ENCODE measurements around the gene SLC30A5.

The SLC30A5 gene

DNA sequence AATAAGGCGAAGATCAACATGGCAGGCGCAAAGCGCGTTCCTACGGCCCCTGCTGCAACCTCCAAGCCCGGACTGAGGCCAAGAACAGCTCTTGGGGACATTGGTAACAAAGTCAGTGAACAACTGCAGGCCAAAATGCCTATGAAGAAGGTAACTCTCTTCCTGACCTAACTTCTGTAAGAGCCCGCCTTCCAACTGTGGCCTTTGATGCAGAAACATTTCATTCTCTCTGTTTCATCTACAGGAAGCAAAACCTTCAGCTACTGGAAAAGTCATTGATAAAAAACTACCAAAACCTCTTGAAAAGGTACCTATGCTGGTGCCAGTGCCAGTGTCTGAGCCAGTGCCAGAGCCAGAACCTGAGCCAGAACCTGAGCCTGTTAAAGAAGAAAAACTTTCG, 74.1 kb downstream of the SLC30A5 start:
- no peak for DNase-seq

- no peak for DNase-seq
Measured at GRCh38 chr5:69170495-69170894, 76.7 kb downstream of the SLC30A5 start.

DNA sequence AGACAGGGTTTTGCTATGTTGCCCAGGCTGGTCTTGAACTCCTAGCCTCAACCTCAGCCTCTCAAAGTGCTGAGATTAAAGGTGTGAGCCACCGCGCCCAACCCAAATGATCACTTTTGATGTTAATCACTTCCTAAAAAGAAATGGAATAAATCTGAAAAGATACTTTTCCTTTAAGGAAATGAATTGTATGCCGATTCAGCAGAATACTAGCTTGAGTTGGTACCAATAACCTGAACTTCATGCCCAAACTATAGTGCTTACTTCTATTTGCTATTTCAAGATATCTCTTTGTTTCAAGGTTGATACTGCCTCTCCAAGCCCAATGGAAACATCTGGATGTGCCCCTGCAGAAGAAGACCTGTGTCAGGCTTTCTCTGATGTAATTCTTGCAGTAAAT, 77.2 kb downstream of the SLC30A5 start:
- DNase-seq: no peak
